NK-92 treated with Interleukin-12 subunit alpha and Interleukin-12 subunit beta, amount 100 ng/mL, for 24 hours (cell line): ENCODE measurements around the gene SND1.

Source experiments
- DNase-seq: peaks from one replicate; lab custom pipeline; 2025; lab: John Stamatoyannopoulos, UW

SND1 gene

GRCh38 chr7:127768241-127768640 is 116.2 kb downstream of the SND1 start:
- no peak for DNase-seq

GRCh38 chr7:127769137-127769536 is 117.1 kb downstream of the SND1 start:
- DNase-seq = no peak

GRCh38 chr7:127769696-127770400 is 117.9 kb downstream of the SND1 start:
- DNase-seq = no peak

- DNase-seq = no peak
Measured at GRCh38 chr7:127770885-127771284, 118.9 kb downstream of the SND1 start.

- DNase-seq = no peak
Measured at GRCh38 chr7:127771707-127772106, 119.7 kb downstream of the SND1 start.

GRCh38 chr7:127776776-127777386 is 124.9 kb downstream of the SND1 start:
- no peak for DNase-seq

- no peak for DNase-seq
Measured at GRCh38 chr7:127780489-127780888, 128.5 kb downstream of the SND1 start.

- no peak for DNase-seq
Measured at GRCh38 chr7:127781081-127781480, 129.1 kb downstream of the SND1 start.

- DNase-seq = no peak
Measured at GRCh38 chr7:127782075-127782474, 130.1 kb downstream of the SND1 start.

GRCh38 chr7:127782654-127783559 is 130.9 kb downstream of the SND1 start:
- DNase-seq = no peak

- no peak for DNase-seq
Measured at GRCh38 chr7:127786184-127786583, 134.2 kb downstream of the SND1 start.

GRCh38 chr7:127789031-127789430 is 137.0 kb downstream of the SND1 start:
- no peak for DNase-seq

- no peak for DNase-seq
Measured at GRCh38 chr7:127791446-127792189, 139.6 kb downstream of the SND1 start.

GRCh38 chr7:127792528-127793342 is 140.7 kb downstream of the SND1 start:
- no peak for DNase-seq

- no peak for DNase-seq
Measured at GRCh38 chr7:127793582-127793981, 141.6 kb downstream of the SND1 start.

GRCh38 chr7:127794136-127794535 is 142.1 kb downstream of the SND1 start:
- DNase-seq = no peak

- no peak for DNase-seq
Measured at GRCh38 chr7:127794551-127794950, 142.6 kb downstream of the SND1 start.

GRCh38 chr7:127798023-127798422 is 146.0 kb downstream of the SND1 start:
- DNase-seq = no peak

GRCh38 chr7:127798769-127799372 is 146.9 kb downstream of the SND1 start:
- no peak for DNase-seq

GRCh38 chr7:127799535-127800305 is 147.7 kb downstream of the SND1 start:
- DNase-seq = no peak
